Sigmoid colon (tissue), 4 donors: ENCODE data around the gene GALNT14.

Experiments used
- CTCF ChIP-seq, 4 experiments: fragments of 450-650 bp in 3 of 4; fragments of 200-600 bp in 1 of 4; IDR thresholded peaks; one replicate each; pipeline ENCODE4 v1.5.1; 2016 to 2019; ENCODE audit warnings: antibody characterized with exemption in 4 of 4, mild to moderate bottlenecking in 3 of 4, moderate library complexity in 2 of 4
- EP300 ChIP-seq, 4 donors: sonication (generic); formaldehyde crosslinking; IDR thresholded peaks; one replicate each; pipeline ENCODE4 v1.6.1; 2017; ENCODE audit warnings: antibody characterized with exemption in 4 of 4
- POLR2A ChIP-seq, 2 donors: fragments of 450-650 bp; IDR thresholded peaks; one replicate each; pipeline ENCODE4 v1.6.1; 2016; ENCODE audit warnings: antibody characterized with exemption in 2 of 2, mild to moderate bottlenecking in 2 of 2, moderate library complexity in 2 of 2
- POLR2AphosphoS5 ChIP-seq, 4 donors: sonication (generic); formaldehyde crosslinking; IDR thresholded peaks; one replicate each; pipeline ENCODE4 v1.6.1; 2017; ENCODE audit warnings: antibody characterized with exemption in 4 of 4

GRCh38 chr2:31136732-31137131 is 1.5 kb downstream of the GALNT14 start:
- TF ChIP-seq CTCF (IDR thresholded peaks at IDR 0.05) (no peak), POLR2A (IDR thresholded peaks at IDR 0.05) (no peak), POLR2AphosphoS5 (IDR thresholded peaks at IDR 0.05) (no peak), EP300 (IDR thresholded peaks at IDR 0.05) (no peak)
